Activated T-cell treated with anti-CD3 and anti-CD28 coated beads, Interleukin-2, amount 50 U/mL, for 24 hours (primary cell): ENCODE measurements around the gene OR5H14.
"Not testable (repeated sequence)": the region's sequence is repeated elsewhere in the genome, so short reads cannot be mapped to it uniquely, and the experiment has no call there.

Experiments used
- DNase-seq: peaks from one replicate; pipeline ENCODE4 v3.0.0-alpha.2; 2020
- H3K27ac Mint-ChIP-seq: 2 replicates; pipeline ENCODE4 v1.8.0; 2020; ENCODE audit warnings: mild to moderate bottlenecking, mixed read lengths
- H3K27me3 Mint-ChIP-seq: 2 replicates; pipeline ENCODE4 v1.8.0; 2020; ENCODE audit warnings: mixed read lengths
- H3K36me3 Mint-ChIP-seq: 2 replicates; pipeline ENCODE4 v1.8.0; 2020; ENCODE audit warnings: low read depth, mixed read lengths
- H3K4me1 Mint-ChIP-seq: 2 replicates; pipeline ENCODE4 v1.8.0; 2020; ENCODE audit warnings: low read depth, mixed read lengths
- H3K4me3 Mint-ChIP-seq: 2 replicates; pipeline ENCODE4 v1.8.0; 2020; ENCODE audit warnings: mild to moderate bottlenecking, moderate library complexity, mixed read lengths
- H3K9me3 Mint-ChIP-seq: 2 replicates; pipeline ENCODE4 v1.8.0; 2020; ENCODE audit warnings: mixed read lengths

Gene OR5H14

GRCh38 chr3:98147179-98147578 is at the start of gene OR5H14:
Gene OR5H14 (plus strand): TSS chr3:98147479. CDS start chr3:98149386, 1,907 bp downstream.
- H3K4me1 Mint-ChIP-seq: no peaks in the 10 kb centered on the region
- H3K4me3 Mint-ChIP-seq: no peak within 1 kb of the TSS

DNA sequence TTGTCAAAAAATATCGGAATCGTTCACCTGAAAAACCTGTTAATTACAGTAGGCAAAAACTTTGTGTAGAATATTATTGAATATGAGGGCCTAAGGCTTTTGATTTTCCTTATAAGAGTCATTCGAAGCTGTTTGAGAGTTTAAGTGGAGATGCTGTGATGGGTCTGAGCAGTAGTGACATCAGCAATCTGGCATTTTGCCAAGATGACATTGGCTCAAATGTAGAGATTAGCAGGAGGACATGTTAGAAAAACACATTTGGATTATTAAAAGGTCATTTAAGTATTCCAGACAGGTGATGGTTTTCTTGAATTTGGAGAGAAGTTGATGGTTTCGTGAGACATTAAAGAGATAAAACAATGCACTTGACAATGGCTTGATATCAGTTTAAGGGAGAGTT is 47.4 kb upstream of the OR5H14 start:
- no peak overlapping the region for H3K27ac Mint-ChIP-seq
- H3K27me3 Mint-ChIP-seq: peaks cover 6% of the 10 kb centered on the region
- no peaks in the 10 kb centered on the region for H3K4me1 Mint-ChIP-seq
- no peak overlapping the region for H3K4me3 Mint-ChIP-seq
- no peak for DNase-seq
- no peaks in the 10 kb centered on the region for H3K9me3 Mint-ChIP-seq
- H3K36me3 Mint-ChIP-seq: no peaks in the 10 kb centered on the region

More at GRCh38 chr3:98147179-98147578, at the start of gene OR5H14:
- H3K36me3 Mint-ChIP-seq: no peaks in the 10 kb centered on the region
- H3K27ac Mint-ChIP-seq: no peak within 1 kb of the TSS
- DNase-seq: no peak
- no peaks in the 10 kb centered on the region for H3K9me3 Mint-ChIP-seq
- peaks cover 3% of the 10 kb centered on the region for H3K27me3 Mint-ChIP-seq

DNA sequence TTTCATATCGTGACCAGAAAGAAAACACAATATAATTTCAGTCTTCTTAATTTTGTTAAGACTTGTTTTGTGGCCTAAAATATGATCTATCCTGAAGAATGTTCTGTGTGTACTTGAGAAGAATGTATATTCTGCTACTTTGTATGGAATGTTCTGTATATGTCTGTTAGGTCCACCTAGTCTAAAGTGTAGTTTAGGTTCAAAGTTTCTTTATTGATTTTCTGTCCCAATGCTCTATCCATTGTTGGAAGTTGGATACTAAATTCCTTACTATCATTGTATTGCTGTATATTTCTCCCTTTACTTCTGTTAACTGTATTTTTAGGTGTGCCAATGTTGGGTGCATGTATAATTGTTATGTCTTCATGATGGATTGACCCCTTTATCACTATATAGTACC is 39.1 kb upstream of the OR5H14 start:
- Mint-ChIP-seq H3K27ac (no peak overlapping the region), H3K4me1 (no peaks in the 10 kb centered on the region), H3K9me3 (peaks cover 4% of the 10 kb centered on the region), H3K27me3 (peaks cover 10% of the 10 kb centered on the region), H3K36me3 (no peaks in the 10 kb centered on the region), H3K4me3 (no peak overlapping the region)
- no peak for DNase-seq

DNA sequence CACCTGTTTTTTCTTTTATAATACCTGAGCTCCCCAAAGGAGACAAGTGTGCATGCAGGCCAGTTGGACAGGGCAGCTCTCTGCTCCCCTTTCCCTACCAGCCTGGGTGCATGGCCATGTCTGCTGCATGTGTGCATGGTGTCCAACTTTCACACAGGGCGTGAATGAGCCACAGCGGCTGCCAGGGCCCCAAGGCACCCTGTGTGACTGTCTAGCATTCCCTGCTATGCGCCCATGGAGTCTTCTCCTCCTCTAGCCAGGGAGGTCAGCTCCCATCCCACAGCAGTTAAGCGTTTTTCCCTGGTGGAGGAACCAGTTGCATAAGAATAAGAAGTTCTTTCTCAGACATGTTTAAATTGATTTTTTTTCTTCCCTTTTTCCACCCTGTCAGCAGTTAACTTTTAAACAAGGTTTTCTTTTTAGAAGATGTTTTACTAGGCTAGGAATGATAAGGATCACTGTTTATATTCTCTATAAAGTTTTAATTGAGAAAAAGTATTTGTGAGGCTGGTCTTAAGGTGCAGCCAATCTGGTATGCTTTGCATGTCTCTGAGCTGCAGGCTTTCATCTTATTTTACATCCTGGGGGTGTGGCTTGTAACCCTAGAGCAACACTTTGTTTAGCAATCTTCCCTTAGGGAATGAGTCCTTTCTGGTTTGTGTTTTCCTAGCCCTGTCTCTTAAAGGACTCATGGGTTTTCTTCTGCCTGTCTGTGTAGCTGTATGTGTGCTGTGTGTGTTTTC is 37.3 kb upstream of the OR5H14 start:
- H3K27me3 Mint-ChIP-seq: peaks cover 10% of the 10 kb centered on the region
- H3K4me3 Mint-ChIP-seq: no peak overlapping the region
- no peak overlapping the region for H3K27ac Mint-ChIP-seq
- no peak for DNase-seq
- peaks cover 7% of the 10 kb centered on the region for H3K9me3 Mint-ChIP-seq
- no peaks in the 10 kb centered on the region for H3K4me1 Mint-ChIP-seq
- no peaks in the 10 kb centered on the region for H3K36me3 Mint-ChIP-seq

- H3K4me3 Mint-ChIP-seq: no peak overlapping the region
- H3K4me1 Mint-ChIP-seq: no peaks in the 10 kb centered on the region
- DNase-seq: no peak
- H3K27ac Mint-ChIP-seq: no peak overlapping the region
- H3K27me3 Mint-ChIP-seq: peaks cover 7% of the 10 kb centered on the region
- no peaks in the 10 kb centered on the region for H3K36me3 Mint-ChIP-seq
- peaks cover 7% of the 10 kb centered on the region for H3K9me3 Mint-ChIP-seq
These were observed 36.8 kb upstream of the OR5H14 start for GRCh38 chr3:98110550-98110908.

DNA sequence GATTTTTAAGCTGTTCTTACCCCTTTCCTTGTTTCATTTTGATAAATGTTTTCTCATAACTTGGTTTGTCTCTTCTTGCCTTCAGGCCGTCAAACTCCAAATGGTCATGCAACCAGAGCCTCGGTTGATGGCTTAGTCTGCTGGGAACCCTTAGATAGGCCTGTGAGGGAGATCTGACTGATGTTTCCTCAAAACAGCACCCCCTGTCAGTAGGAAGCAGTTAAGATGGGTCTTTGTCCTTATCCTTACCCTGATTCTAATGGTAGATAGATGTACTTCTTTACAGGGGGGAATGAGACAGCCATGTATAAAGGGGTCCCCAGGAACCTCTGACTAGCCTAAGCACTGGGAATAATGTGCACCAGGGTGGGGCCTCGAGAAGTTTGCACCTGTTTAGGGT is 33.0 kb upstream of the OR5H14 start:
- no peak for DNase-seq
- Mint-ChIP-seq H3K4me3 (no peak overlapping the region), H3K27ac (no peak overlapping the region), H3K27me3 (peaks cover 20% of the 10 kb centered on the region), H3K4me1 (no peaks in the 10 kb centered on the region), H3K9me3 (peaks cover 11% of the 10 kb centered on the region), H3K36me3 (no peaks in the 10 kb centered on the region)

DNA sequence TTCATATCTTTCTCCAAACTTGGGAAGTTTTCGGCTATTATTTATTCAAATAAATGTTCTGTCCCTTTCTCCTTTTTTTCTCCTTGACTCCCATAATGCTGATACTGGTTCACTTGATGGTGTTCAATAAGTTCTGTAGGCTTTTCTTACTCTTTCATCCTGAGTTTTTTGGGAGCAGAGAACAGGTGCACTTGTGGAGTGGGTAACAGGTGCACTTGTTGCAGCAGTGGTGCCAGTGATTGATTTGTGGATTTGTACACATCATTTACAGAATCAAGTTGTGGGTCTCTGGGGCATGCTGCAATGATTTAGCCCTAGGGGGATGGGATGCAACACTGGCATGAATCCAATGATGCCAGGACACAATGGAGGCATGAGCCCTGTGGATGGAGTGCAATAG is 31.6 kb upstream of the OR5H14 start:
- H3K27ac Mint-ChIP-seq: no peak overlapping the region
- DNase-seq: no peak
- H3K4me3 Mint-ChIP-seq: no peak overlapping the region

GRCh38 chr3:98130421-98130820 is 16.9 kb upstream of the OR5H14 start, which contains the start of gene OR5H1:
Gene OR5H1 (plus strand): TSS chr3:98130721. CDS start chr3:98132698, 1,977 bp downstream.
- Mint-ChIP-seq H3K4me3 (no peak within 1 kb of the TSS), H3K36me3 (no peaks in the 10 kb centered on the region), H3K27me3 (no peaks in the 10 kb centered on the region), H3K9me3 (no peaks in the 10 kb centered on the region), H3K27ac (no peak within 1 kb of the TSS), H3K4me1 (no peaks in the 10 kb centered on the region)
- DNase-seq: no peak

More for the DNA sequence above, 31.6 kb upstream of the OR5H14 start:
- no peaks in the 10 kb centered on the region for H3K36me3 Mint-ChIP-seq
- peaks cover 11% of the 10 kb centered on the region for H3K9me3 Mint-ChIP-seq
- H3K4me1 Mint-ChIP-seq: no peaks in the 10 kb centered on the region
- H3K27me3 Mint-ChIP-seq: peaks cover 20% of the 10 kb centered on the region

DNA sequence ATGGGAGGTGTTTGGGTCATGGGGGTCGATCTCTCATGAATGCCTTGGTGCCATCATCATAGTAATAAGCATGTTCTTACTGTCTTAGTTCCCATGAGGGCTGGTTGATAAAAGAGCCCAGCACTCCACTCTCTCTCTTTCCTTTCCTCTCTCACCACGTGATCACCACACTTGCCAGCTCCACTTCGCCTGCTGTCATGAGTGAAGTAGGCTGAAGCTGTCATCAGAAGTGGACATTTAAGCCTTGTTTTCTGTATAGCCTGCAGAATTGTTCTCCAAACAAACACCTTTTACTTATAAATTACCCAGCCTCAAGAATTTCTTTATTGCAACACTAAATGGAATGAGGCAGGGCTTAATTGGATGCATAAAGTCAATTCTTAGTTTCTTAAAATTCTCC is 10.6 kb upstream of the OR5H14 start:
- Mint-ChIP-seq H3K4me1 (no peaks in the 10 kb centered on the region), H3K27me3 (peaks cover 4% of the 10 kb centered on the region), H3K9me3 (no peaks in the 10 kb centered on the region), H3K36me3 (no peaks in the 10 kb centered on the region), H3K4me3 (no peak overlapping the region), H3K27ac (no peak overlapping the region)
- no peak for DNase-seq

DNA sequence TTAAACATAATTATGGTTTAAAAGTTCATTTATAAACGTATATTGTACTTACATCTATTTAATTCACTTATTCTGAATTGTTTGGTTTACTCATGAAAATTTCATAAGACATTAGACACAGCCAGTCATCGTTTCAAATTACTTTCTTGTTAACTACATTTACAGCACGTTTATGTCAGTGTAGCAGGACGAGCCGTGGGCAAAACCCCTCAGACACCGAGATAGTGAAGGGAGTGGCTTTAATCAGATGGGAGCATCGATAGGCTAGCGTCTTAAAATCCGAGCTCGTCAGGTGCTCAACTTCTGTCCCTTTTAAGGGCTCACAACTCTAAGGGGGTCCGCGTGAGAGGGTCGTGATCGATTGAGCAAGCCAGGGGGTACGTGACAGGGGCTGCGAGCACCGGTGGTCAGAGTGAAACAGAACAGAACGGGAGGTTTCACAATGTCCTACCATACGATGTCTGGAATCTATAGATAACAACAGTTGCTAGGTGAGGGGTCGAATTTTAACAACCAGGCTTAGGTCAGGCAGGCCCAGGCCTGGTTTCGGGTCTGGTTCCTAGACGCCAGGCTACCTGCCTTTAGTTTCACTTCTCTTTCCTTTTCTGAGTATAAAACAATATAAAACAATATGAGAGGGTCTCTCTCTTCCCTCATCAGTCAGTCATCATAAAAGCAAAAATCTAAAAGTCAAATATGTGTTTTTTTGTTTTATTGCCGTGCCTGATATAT is 9.3 kb upstream of the OR5H14 start:
- not testable (repeated sequence) for DNase-seq, H3K9me3 Mint-ChIP-seq, H3K4me1 Mint-ChIP-seq, H3K36me3 Mint-ChIP-seq, H3K4me3 Mint-ChIP-seq, H3K27me3 Mint-ChIP-seq, H3K27ac Mint-ChIP-seq

DNA sequence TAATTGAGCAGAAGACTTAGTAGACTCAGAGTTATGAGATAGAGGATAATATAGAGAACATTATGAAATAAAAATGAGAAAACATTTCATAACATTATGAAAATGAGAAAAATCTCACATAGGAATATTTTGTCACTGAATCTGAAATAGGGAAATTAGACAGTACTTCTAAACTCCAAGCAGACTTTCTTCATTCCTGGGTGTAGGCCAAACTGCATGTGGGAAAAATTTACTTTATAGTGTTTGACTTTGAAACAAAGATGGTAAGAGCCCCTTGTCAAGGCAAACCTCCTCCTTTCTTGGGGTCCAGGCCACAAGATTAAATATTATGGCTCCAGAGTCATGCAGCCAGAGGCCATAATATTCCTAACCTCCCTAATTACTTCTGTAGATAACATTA is 6.7 kb upstream of the OR5H14 start:
- peaks cover 4% of the 10 kb centered on the region for H3K27me3 Mint-ChIP-seq
- no peaks in the 10 kb centered on the region for H3K36me3 Mint-ChIP-seq
- no peak overlapping the region for H3K27ac Mint-ChIP-seq
- DNase-seq: no peak
- no peaks in the 10 kb centered on the region for H3K9me3 Mint-ChIP-seq
- H3K4me3 Mint-ChIP-seq: no peak overlapping the region
- H3K4me1 Mint-ChIP-seq: no peaks in the 10 kb centered on the region

DNA sequence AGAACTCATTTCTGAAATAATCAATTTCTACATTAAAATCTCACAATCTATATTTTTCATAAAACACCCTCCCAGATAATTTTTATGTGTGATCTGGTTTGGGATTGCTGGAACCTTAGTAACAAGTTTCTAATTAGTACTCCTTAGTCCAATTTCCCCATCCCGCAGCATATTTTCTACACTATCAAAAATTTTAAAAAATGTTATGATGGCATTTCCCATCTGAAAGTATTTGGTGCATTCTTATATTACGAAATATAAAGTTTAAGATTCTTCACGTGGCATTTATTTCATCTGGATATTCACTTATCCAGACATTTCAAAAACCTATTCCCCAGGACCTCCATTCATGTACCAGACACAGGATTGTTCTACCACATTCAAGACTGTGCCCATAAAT is 1.5 kb downstream of the OR5H14 start:
- Mint-ChIP-seq H3K36me3 (no peaks in the 10 kb centered on the region), H3K4me3 (no peak overlapping the region), H3K27me3 (peaks cover 3% of the 10 kb centered on the region), H3K27ac (no peak overlapping the region), H3K4me1 (no peaks in the 10 kb centered on the region), H3K9me3 (no peaks in the 10 kb centered on the region)
- DNase-seq: no peak

GRCh38 chr3:98149456-98149855 is 2.2 kb downstream of the OR5H14 start:
- H3K27ac Mint-ChIP-seq, H3K27me3 Mint-ChIP-seq, DNase-seq, H3K4me3 Mint-ChIP-seq, H3K4me1 Mint-ChIP-seq, H3K36me3 Mint-ChIP-seq, H3K9me3 Mint-ChIP-seq: not testable (repeated sequence)

DNA sequence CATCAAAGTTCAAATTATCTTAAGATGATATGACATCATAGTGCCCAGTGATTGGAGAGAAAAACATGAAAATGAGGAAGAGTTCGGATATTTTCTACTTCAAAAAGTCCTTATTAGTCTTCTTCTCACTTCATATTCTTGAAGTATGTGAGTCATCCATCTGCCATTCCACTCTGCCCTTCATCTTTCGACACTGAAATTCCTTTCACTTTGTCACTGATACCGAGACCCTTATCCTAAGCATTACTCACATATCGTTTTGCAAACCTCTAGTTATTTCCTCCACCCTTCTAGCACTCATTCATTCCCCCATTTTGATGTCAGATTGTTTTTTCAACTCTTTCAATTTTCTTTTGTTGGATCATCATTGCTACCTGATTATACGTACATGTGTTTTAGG is 4.0 kb downstream of the OR5H14 start:
- H3K4me1 Mint-ChIP-seq: no peaks in the 10 kb centered on the region
- DNase-seq: no peak
- no peak overlapping the region for H3K27ac Mint-ChIP-seq
- H3K9me3 Mint-ChIP-seq: no peaks in the 10 kb centered on the region
- no peaks in the 10 kb centered on the region for H3K36me3 Mint-ChIP-seq
- no peak overlapping the region for H3K4me3 Mint-ChIP-seq
- H3K27me3 Mint-ChIP-seq: peaks cover 3% of the 10 kb centered on the region

DNA sequence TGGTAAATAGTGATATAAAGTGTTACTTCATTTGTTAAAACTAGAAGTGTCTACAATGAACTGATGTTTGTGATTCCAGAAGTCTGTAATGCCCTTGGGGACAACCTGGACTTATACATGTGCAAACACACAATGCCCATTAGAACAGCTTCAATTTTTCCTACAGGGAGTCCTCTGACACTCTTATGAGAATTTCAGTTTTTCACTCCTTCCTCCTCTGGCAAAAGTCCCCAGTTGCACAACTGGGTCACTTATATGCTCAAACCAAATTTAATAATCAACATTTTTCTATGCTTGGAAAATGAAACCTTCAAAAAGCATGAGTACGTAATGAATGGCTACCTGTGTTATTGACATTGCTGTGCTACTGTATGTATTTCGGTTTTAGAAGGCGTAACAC is 19.1 kb downstream of the OR5H14 start, which contains the start of gene OR5H15:
OR5H15 (plus strand) TSS at position 301 of the 400 bp plus-strand sequence. CDS start 2,004 bp downstream, outside the sequence.
- H3K4me1 Mint-ChIP-seq: no peaks in the 10 kb centered on the region
- H3K27me3 Mint-ChIP-seq: no peaks in the 10 kb centered on the region
- no peak within 1 kb of the TSS for H3K27ac Mint-ChIP-seq
- H3K4me3 Mint-ChIP-seq: no peak within 1 kb of the TSS
- no peaks in the 10 kb centered on the region for H3K9me3 Mint-ChIP-seq
- H3K36me3 Mint-ChIP-seq: no peaks in the 10 kb centered on the region
- DNase-seq: no peak
